Right lobe of liver (tissue), 4 donors: ENCODE data around the gene NUP43.

ENCODE experiments used
- POLR2A ChIP-seq: fragments of 450-650 bp; IDR thresholded peaks from one replicate; pipeline ENCODE4 v1.6.1; 2017; ENCODE audit warnings: antibody characterized with exemption, mild to moderate bottlenecking
- TF ChIP-seq, protein P1 (sequence below), 4 donors: fragments of 200-600 bp in 3 of 4; fragments of 450-650 bp in 1 of 4; IDR thresholded peaks; one replicate each; pipeline versions ENCODE4 v1.5.1 to v1.8.0; 2016 to 2022; ENCODE audit warnings: antibody characterized with exemption in 4 of 4, mild to moderate bottlenecking in 2 of 4
- donor health status: DM: no; HTN: no; CAD: no.
- donor health status: DM: no; HTN: no; CAD: no.
- donor health status: DM: no; HTN: yes; CAD: no.

DNA sequence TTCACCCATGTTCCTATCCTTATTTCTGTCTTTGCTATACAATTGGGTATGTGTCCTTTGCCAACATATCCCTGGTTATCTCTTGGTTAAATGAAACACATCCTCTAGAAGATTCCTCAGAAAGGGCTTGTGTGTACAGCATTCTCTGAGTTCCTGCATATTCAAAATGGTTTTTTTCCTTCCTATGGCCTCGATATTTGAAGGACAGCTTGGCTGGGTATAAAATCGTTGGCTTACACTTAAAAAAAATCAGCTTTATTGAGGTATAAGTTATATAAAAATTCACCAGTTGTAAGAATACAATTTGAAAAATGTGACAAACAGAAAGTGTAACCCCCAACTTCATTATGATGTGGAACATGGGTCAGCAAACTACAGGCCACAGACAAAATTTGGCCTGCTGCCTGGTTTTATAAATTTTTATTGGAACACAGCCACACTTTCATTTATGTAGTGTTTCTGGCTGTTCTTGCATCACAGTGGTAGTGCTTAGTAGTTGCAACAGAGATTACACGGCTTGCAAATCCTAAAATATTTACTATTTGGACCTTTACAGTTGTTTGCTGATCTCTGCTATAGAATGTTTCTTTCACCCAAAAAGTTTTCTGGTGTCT is 19.9 kb upstream of the NUP43 start:
- TF ChIP-seq, protein P1, sequence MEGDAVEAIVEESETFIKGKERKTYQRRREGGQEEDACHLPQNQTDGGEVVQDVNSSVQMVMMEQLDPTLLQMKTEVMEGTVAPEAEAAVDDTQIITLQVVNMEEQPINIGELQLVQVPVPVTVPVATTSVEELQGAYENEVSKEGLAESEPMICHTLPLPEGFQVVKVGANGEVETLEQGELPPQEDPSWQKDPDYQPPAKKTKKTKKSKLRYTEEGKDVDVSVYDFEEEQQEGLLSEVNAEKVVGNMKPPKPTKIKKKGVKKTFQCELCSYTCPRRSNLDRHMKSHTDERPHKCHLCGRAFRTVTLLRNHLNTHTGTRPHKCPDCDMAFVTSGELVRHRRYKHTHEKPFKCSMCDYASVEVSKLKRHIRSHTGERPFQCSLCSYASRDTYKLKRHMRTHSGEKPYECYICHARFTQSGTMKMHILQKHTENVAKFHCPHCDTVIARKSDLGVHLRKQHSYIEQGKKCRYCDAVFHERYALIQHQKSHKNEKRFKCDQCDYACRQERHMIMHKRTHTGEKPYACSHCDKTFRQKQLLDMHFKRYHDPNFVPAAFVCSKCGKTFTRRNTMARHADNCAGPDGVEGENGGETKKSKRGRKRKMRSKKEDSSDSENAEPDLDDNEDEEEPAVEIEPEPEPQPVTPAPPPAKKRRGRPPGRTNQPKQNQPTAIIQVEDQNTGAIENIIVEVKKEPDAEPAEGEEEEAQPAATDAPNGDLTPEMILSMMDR (IDR thresholded peaks at IDR 0.05) = no peak
- no peak for TF ChIP-seq POLR2A
